Pancreas (tissue), 10 donors: Measurements from ENCODE around the gene PPFIBP1. TPM values are rescaled to one million over a fixed set of nuclear protein-coding genes. Genes with fewer than 3 reads are reported as not detected.
A peak's percentile ranks its signal among the peaks of the same experiment; 100 is the strongest.

Experiments
- ATAC-seq, 4 donors: fragments of 200-7000 bp; cut with Tn5 transposase; one replicate each; pipeline versions ENCODE4 v1.8.0 to v1.9.1; 2020; ENCODE audit warnings: mild to moderate bottlenecking in 4 of 4, moderate library complexity in 4 of 4
- DNase-seq, 6 donors: peaks; one replicate each; pipeline ENCODE4 v3.0.0-alpha.2; 2020
- FAIRE-seq: peaks from 2 replicates; lab custom pipeline; 2012; peaks lifted over from hg19 to GRCh38; lab: Jason Lieb, UNC
- H3K27ac ChIP-seq, 4 donors: fragments of 200-600 bp; sonication (generic); 1 replicate in 3 of 4; 2 replicates in 1 of 4; pipeline versions ENCODE4 v1.5.0 to v1.8.0; 2020
- H3K27me3 ChIP-seq, 4 donors: fragments of 200-600 bp; one replicate each; pipeline ENCODE4 v1.8.0; 2021
- H3K36me3 ChIP-seq, 3 donors: fragments of 200-600 bp; sonication (generic) in 1 of 3; one replicate each; pipeline versions ENCODE4 v1.5.0 to v1.8.0; 2020 to 2021
- H3K4me1 ChIP-seq, 3 donors: fragments of 200-600 bp; one replicate each; pipeline ENCODE4 v1.8.0; 2021
- H3K4me3 ChIP-seq, 4 donors: fragments of 200-600 bp; sonication (generic) in 2 of 4; one replicate each; pipeline versions ENCODE4 v1.5.0 to v1.8.0; 2020 to 2021
- H3K9me3 ChIP-seq, 4 donors: fragments of 200-600 bp; one replicate each; pipeline ENCODE4 v1.8.0; 2021
- WGBS, 2 donors: extraction: QIAGEN DNeasy Blood & Tissue Kit; methylation state at CpG; one replicate each; pipeline ENCODE4 v1.1.7; 2013; 5-methylcytosine and 5-hydroxymethylcytosine counted together
- intact Hi-C, 3 donors: fragments of 100-400 bp; cut with DNase I; formaldehyde crosslinking; loops; one replicate each; pipeline versions ENCODE4 v1.11.1 to v1.14.2; 2022
- polyA plus RNA-seq, 2 donors: library from polyadenylated mRNA; stranded (reverse); fragments of 200-250 nt; gene quantifications; one replicate each; pipeline ENCODE4 v1.2.3, GENCODE V29; 2013
- total RNA-seq, 6 donors: library from RNA; stranded (reverse); fragmentation: NEBNext Ultra II Directional in 4 of 6; extraction: Animal tissue kit (Norgen Biotek cat#: 25700) in 4 of 6; gene quantifications; one replicate each; pipeline versions ENCODE4 v1.2.1 to v1.2.4, GENCODE V29; 2021 to 2023
- TF ChIP-seq, protein P1 (sequence below), 4 donors: fragments of 200-600 bp; sonication (generic) in 3 of 4; IDR thresholded peaks; one replicate each; pipeline versions ENCODE4 v1.5.0 to v1.8.0; 2021; ENCODE audit warnings: antibody characterized with exemption in 4 of 4
- donor health status: healthy with polysubstance abuse.
- donor health status: DM: no; HTN: no; CAD: no; lungs with moderate emphysema.
- donor health status: DM: no; HTN: no; CAD: no.
- donor health status: control.
- donor health status: control.
- donor health status: Bipolar disorder and iron deficiency.
- donor health status: DM: yes; HTN: yes; CAD: no.
- donor health status: DM: no; HTN: no; CAD: no.
- donor health status: DM: no; HTN: no; CAD: no.
- donor health status: DM: yes; HTN: yes; CAD: no.

The PPFIBP1 gene
- total and polyA plus RNA-seq, 8 donors = 12.1 to 50.3 (median 32.9) TPM

DNA sequence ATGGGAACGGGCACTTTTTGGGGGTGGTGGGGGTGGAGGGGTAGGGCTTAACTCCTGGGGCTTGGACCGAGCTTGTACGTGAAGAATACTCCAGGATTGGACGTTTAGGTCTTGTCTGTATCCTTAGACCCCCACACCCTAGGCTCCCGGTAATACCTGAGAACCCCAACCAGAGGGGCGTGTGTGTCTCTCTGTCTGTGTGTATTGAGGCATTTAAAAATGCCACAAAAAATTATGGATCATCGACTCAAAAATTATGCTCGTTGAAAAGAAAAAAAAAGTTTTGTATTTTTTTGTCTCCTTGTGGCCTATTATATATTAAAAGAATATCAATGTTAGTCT lies 459 bp downstream of the PPFIBP1 start:
- H3K4me1 ChIP-seq = peaks cover 7 to 9% (median 8%) of the 10 kb centered on the region in 3 donors
- peak overlapping the region; percentile 61 to 77 (median 70) for H3K4me3 ChIP-seq
- DNase-seq (no peak), ATAC-seq (peak in 2 of 4 donors; percentile 25 to 27), FAIRE-seq (no peak)
- intact Hi-C loops = loop anchor here in 1 of 3 donors (10.0 kb wide), 1 partner anchor 90 kb away; no protein-coding TSS in a partner anchor
- H3K36me3 ChIP-seq = no peaks in the 10 kb centered on the region
- no peaks in the 10 kb centered on the region for H3K27me3 ChIP-seq
- no peaks in the 10 kb centered on the region for H3K9me3 ChIP-seq
- WGBS, 2 donors = 0% methylated on average over 8 of the region's 8 CpGs
- TF ChIP-seq, protein P1, sequence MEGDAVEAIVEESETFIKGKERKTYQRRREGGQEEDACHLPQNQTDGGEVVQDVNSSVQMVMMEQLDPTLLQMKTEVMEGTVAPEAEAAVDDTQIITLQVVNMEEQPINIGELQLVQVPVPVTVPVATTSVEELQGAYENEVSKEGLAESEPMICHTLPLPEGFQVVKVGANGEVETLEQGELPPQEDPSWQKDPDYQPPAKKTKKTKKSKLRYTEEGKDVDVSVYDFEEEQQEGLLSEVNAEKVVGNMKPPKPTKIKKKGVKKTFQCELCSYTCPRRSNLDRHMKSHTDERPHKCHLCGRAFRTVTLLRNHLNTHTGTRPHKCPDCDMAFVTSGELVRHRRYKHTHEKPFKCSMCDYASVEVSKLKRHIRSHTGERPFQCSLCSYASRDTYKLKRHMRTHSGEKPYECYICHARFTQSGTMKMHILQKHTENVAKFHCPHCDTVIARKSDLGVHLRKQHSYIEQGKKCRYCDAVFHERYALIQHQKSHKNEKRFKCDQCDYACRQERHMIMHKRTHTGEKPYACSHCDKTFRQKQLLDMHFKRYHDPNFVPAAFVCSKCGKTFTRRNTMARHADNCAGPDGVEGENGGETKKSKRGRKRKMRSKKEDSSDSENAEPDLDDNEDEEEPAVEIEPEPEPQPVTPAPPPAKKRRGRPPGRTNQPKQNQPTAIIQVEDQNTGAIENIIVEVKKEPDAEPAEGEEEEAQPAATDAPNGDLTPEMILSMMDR (IDR thresholded peaks at IDR 0.05) = no peak
- H3K27ac ChIP-seq = peak overlapping the region; percentile 92 to 96 (median 94)

DNA sequence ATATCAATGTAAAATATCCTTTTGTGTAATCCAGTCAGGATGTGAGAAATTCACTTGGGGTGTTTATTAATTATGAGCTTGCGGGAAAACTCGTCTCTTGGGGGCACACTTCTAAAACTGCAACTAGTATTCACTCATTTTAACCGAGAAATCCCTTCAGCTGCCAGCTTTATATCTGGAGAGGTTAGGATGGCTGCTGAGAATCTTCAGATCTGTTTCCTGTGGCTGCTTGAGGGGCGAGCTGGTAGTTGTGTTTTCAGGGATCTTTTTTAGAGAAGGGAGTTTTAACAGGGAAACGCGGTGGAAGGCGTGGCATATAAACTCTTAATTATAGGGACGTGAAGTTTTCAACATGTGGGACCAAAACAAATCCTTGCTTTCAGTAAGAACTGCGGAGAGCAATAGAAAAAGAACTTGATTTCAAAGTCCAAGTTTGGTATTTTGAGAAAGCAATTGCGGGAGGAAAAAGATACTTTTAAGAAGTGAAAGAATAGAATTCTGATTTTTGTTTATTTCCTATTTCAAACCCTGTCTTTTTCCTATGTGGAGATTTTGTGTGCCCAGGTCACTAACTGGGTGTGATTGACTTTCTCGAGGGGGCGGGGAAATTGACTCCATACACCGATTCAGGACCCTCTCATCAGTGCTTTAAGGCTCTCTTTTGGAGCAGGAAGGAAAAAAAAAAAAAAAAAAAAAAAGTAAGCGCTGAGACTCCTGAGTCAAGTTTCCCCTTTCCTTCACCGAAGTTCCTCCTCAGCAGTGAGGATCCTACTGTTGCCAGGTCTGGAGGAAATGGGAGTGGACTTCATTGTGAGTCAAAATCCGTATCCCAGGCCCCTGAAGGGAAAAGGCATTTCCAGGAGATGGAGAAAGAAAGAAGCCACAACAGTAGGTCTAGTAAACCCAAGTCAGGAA lies 1.1 kb downstream of the PPFIBP1 start:
- 0 to 1% methylated on average over 16 of the region's 16 CpGs for WGBS, 2 donors
- Histone ChIP-seq H3K27me3 (no peaks in the 10 kb centered on the region), H3K4me3 (peak overlapping the region; percentile 61 to 77 (median 70)), H3K4me1 (peaks cover 8 to 11% (median 9%) of the 10 kb centered on the region in 3 donors), H3K27ac (peak overlapping the region; percentile 92 to 96 (median 94)), H3K9me3 (no peaks in the 10 kb centered on the region), H3K36me3 (no peaks in the 10 kb centered on the region)
- TF ChIP-seq, protein P1 (IDR thresholded peaks at IDR 0.05) = no peak
- ATAC-seq = peak in 2 of 4 donors; percentile 4 to 8
- intact Hi-C loops = loop anchor here in 1 of 3 donors (10.0 kb wide), 1 partner anchor 90 kb away; no protein-coding TSS in a partner anchor
- DNase-seq = no peak
- FAIRE-seq = no peak

GRCh38 chr12:27527512-27527911 lies 3.5 kb downstream of the PPFIBP1 start:
- FAIRE-seq (no peak), ATAC-seq (no peak), DNase-seq (no peak)
- H3K27me3 ChIP-seq = no peaks in the 10 kb centered on the region
- no peaks in the 10 kb centered on the region for H3K36me3 ChIP-seq
- no peak overlapping the region for H3K4me3 ChIP-seq
- WGBS, 2 donors = 76 to 82% methylated on average over 9 of the region's 9 CpGs
- no peak overlapping the region for H3K27ac ChIP-seq
- no peaks in the 10 kb centered on the region for H3K9me3 ChIP-seq
- TF ChIP-seq, protein P1 (IDR thresholded peaks at IDR 0.05) = no peak
- intact Hi-C loops = loop anchor here in 1 of 3 donors (10.0 kb wide), 1 partner anchor 93 kb away; no protein-coding TSS in a partner anchor
- peaks cover 7 to 25% (median 13%) of the 10 kb centered on the region in 3 donors for H3K4me1 ChIP-seq

DNA sequence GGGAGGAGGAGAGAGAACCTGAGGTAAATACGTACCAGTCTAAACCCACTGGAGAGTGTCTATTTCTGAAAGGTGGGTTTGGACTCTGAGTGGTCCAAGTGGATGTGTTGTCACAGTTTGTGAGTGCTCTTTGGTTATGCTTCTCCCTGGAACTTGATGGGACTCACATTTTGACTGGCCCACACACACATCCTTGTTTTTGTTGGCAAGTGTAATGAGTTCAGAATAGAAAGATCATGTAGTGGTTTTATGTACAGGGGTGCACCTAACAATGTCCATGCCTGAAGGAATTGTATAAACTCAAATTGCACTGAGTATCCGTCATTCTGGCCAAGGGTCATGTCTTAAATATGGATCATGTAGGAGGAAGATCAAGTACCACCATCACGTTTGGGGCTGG lies 4.8 kb downstream of the PPFIBP1 start:
- 92% methylated on average over 3 of the region's 3 CpGs for WGBS, 2 donors
- H3K4me1 ChIP-seq = peaks cover 0 to 25% (median 10%) of the 10 kb centered on the region in 3 donors
- TF ChIP-seq, protein P1 (IDR thresholded peaks at IDR 0.05) = no peak
- FAIRE-seq = no peak
- H3K27me3 ChIP-seq = no peaks in the 10 kb centered on the region
- no peak for DNase-seq
- no peaks in the 10 kb centered on the region for H3K36me3 ChIP-seq
- intact Hi-C loops = loop anchor here in 1 of 3 donors (10.0 kb wide), 1 partner anchor 94 kb away; no protein-coding TSS in a partner anchor
- ATAC-seq = no peak
- H3K27ac ChIP-seq = no peak overlapping the region
- H3K9me3 ChIP-seq = no peaks in the 10 kb centered on the region
- H3K4me3 ChIP-seq = no peak overlapping the region
